Fibroblast of villous mesenchyme (primary cell): ENCODE results near the gene AP2A2. TPM values are rescaled to one million over a fixed set of nuclear protein-coding genes. Genes with fewer than 3 reads are reported as not detected.
"Not testable (repeated sequence)": the region's sequence is repeated elsewhere in the genome, so short reads cannot be mapped to it uniquely, and the experiment has no call there.

ENCODE experiments used
- DNase-seq: peaks from one replicate; pipeline ENCODE4 v3.0.0-alpha.2; 2010; ENCODE audit warnings: low read depth
- H3K4me3 ChIP-seq: 2 replicates; pipeline ENCODE4 v1.5.1; 2011; ENCODE audit warnings: low read depth, mild to moderate bottlenecking, low read length
- CTCF ChIP-seq: IDR thresholded peaks from 2 replicates; pipeline ENCODE4 v1.5.1; 2012; ENCODE audit warnings: low read depth, mild to moderate bottlenecking, low read length; ENCODE audit not compliant: insufficient read depth
- total RNA-seq: library from RNA; depleted of rRNA; stranded (reverse); fragments of >200 nt; gene quantifications from 2 replicates; pipeline ENCODE4 v1.2.3, GENCODE V29; 2012

AP2A2 gene
- total RNA-seq, 1 donor: 53.5 TPM

- no peak overlapping the region for H3K4me3 ChIP-seq
- TF ChIP-seq CTCF: no peak
- no peak for DNase-seq
Observed at GRCh38 chr11:1012740-1013630, 87.3 kb downstream of the AP2A2 start.

- no peak overlapping the region for H3K4me3 ChIP-seq
- no peak for TF ChIP-seq CTCF
- DNase-seq: no peak
Observed at GRCh38 chr11:1013631-1013935, 87.9 kb downstream of the AP2A2 start.

- no peak for TF ChIP-seq CTCF
- DNase-seq: no peak
- H3K4me3 ChIP-seq: no peak overlapping the region
Observed at GRCh38 chr11:1014276-1014675, 88.6 kb downstream of the AP2A2 start.

- H3K4me3 ChIP-seq: no peak overlapping the region
- TF ChIP-seq CTCF: no peak
- no peak for DNase-seq
Observed at GRCh38 chr11:1015064-1015463, 89.4 kb downstream of the AP2A2 start.

GRCh38 chr11:1015826-1016545 lies 90.3 kb downstream of the AP2A2 start:
- no peak for TF ChIP-seq CTCF
- no peak for DNase-seq

GRCh38 chr11:1016610-1017126 lies 91.0 kb downstream of the AP2A2 start:
- DNase-seq: not testable (repeated sequence)

More at GRCh38 chr11:1015826-1016545, 90.3 kb downstream of the AP2A2 start:
- no peak overlapping the region for H3K4me3 ChIP-seq

GRCh38 chr11:1017269-1018005 lies 91.8 kb downstream of the AP2A2 start:
- no peak for DNase-seq
- no peak overlapping the region for H3K4me3 ChIP-seq
- TF ChIP-seq CTCF: no peak

More at GRCh38 chr11:1016610-1017126, 91.0 kb downstream of the AP2A2 start:
- H3K4me3 ChIP-seq: not testable (repeated sequence)
